ENCODE measurements around the gene NR3C1.

NR3C1 gene

GRCh38 chr5:143302341-143303045 lies 101.0 kb downstream of the NR3C1 start:
- no peak for DNase-seq

DNA sequence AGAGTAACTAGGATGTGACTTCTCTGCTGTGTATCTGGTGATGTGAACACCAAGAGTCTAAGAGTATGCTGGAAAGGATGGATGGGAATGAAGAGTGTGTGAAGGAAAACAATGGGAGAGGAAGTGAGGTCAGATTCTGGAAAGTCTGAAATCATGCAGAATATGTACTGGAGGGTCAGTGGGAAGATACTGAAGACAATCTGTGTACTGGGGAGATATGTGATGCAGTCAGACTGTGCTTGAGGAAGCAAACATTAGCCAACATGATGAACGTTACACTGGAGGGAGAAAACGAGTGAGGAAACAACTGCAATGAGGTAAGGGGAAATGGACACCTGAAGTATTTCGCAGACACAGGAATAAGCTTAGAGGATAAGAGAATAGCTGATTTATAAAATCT lies 105.7 kb downstream of the NR3C1 start:
- no peak for DNase-seq

- no peak for DNase-seq
Observed at GRCh38 chr5:143290125-143290524, 113.4 kb downstream of the NR3C1 start.

DNA sequence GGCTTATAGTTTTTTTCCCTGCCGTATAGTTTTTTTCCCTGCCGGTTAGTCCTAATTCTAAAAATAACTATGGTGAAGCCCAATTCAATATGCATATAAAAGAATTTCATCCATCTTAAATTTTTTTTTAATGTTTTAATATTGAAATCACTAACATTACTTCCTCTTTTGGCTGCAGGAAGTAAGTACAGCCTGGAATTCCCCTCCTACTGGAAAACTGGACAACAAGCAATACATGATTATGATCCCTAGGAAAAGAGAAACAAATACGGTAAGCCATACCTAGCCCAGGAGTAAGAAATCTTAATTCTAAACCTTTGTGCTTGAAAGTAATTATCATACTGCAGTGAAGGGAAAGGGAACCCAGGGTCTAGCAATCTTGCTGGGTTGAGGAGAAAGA lies 119.0 kb downstream of the NR3C1 start:
- no peak for DNase-seq

- no peak for DNase-seq
Observed at GRCh38 chr5:143284002-143284401, 119.5 kb downstream of the NR3C1 start.

DNA sequence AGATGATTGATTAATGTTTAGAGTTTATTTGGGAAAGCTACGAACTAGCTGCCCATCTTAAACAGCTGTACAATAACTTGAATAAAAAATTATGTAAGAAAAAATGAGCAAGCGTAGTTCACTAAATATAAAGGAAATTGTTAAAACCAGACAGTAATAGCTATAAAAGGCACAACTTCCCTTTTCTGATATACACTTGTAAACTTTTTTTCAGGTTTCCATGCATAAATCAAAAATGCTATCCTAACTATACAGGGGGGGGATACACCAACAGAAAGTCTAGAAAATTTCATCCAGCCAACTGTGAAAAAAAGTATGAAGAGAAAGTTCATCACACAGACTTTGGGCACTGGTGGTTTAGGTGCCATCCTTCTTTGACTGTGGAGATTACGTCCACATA lies 122.3 kb downstream of the NR3C1 start:
- no peak for DNase-seq

DNA sequence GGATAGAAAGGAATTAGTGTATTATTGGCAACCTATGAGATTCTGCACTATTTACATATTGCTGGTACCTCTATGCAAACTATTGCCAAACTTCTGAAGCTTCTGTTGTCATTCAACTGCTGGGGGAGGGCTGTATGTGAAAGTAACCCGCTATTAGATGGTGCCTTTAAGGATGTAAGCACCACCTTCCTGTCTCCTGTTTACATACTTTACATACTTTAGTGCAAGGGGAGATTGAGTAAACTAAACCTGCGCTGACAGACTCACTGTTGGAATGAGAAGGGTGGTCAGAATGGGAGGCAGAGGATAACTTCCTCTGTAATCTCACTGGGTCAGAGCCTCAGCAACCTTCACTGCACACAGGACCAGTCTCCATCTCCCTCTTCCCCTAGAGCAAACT lies 123.8 kb downstream of the NR3C1 start:
- no peak for DNase-seq

GRCh38 chr5:143277536-143277935 lies 126.0 kb downstream of the NR3C1 start:
- no peak for DNase-seq

DNA sequence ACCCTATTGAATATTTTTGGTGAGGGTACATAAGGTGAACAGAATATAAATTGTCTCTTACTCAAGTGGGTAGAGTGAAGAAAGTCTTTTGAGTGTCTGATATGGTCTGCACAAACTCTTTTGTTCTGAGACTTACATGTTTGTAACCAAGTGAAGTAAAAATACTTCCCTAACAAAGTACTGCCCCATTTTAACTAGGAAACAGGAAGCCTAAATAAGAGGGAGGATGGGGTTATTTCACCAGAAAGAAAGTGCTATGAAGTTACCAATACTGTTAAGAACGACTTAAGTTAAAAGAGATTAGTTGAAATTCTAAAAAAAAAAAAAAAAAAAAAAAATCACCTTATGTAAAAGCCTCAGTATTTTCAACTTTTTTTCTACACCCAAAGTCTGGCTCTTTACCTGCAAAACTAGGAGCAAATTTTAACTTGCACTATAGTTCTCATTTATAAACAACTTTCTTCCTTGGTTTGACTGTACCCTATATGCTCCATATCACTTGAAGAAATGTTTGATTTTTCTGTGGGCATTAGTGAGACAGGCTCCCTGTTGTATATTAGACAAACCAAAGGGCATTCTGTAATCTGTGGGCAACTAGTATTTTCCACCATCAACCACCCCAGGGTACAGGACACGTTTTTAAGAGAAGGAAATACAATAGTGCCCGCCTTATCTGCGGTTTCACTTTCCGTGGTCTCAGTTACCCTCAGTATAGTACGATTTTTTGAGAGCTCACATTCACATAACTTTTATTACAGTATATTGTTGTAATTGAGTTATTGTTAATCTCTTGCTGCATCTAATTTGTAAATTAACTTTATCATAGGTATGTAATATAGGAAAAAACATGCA lies 127.7 kb downstream of the NR3C1 start:
- no peak for DNase-seq

- DNase-seq: no peak
Observed at GRCh38 chr5:143274952-143275351, 128.5 kb downstream of the NR3C1 start.

DNA sequence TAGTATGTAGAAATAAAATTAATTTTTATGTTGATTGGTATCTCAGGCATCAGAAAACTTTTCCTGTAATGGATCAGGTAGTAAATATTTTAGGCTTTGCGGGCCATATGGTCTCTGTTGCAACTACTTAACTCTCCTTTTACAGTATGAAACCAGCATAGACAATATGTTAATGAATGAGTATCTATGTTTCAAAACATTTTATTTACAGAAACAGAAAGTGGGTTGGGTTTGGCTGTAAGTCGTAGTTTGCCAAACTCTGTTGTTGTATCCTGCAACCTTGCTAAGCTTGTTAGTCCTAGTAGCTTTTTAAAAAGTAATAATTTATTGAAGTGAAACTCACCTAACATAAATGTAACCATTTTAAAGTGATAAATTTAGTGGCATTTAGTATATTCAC lies 132.1 kb downstream of the NR3C1 start:
- no peak for DNase-seq

- no peak for DNase-seq
Observed at GRCh38 chr5:143268388-143268787, 135.1 kb downstream of the NR3C1 start.

- DNase-seq: no peak
Observed at GRCh38 chr5:143267186-143267585, 136.3 kb downstream of the NR3C1 start.

DNA sequence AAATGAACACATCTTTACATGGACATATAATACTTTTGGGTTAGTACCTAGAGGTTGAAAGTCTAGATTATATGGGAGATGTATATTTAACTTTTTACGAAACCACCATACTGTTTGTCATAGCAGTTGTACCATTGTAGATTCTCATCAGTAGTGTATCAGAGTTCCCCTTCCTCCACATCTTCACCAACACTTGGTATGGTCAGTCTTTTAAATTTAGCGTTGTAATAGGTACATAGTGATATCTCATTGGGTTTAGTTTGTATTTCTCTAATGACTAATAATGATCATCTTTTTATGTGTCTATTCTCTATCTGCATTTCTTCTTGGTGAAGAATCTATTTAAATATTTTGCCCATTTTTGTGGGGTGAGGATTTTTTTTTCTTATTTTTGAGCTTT lies 137.5 kb downstream of the NR3C1 start:
- no peak for DNase-seq

GRCh38 chr5:143263272-143263810 lies 140.1 kb downstream of the NR3C1 start:
- no peak for DNase-seq

GRCh38 chr5:143262393-143263174 lies 140.9 kb downstream of the NR3C1 start:
- no peak for DNase-seq

- DNase-seq: no peak
Observed at GRCh38 chr5:143261748-143262392, 141.6 kb downstream of the NR3C1 start.

GRCh38 chr5:143259254-143259605 lies 144.3 kb downstream of the NR3C1 start:
- no peak for DNase-seq

- no peak for DNase-seq
Observed at GRCh38 chr5:143258559-143259253, 144.8 kb downstream of the NR3C1 start.

- DNase-seq: no peak
Observed at GRCh38 chr5:143254819-143255218, 148.7 kb downstream of the NR3C1 start.

DNA sequence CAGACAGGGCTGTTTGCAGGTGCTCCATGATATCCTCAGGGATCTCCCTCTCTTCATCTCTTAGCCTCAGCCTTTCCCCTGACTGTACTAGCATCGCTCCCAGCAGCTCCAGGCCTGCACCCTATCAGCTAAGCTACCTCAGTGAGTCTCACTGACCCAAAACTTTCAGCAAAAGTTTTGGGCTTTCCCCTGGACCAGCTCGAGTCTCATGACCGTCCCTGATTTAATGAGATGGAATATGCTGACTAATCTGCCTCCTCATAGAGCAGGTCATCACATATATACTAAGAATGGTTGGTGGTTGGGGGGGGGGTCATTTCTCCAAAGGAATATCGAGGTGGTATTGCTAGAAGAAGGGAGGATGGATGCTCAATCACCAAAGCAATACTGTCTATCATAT lies 151.5 kb downstream of the NR3C1 start:
- DNase-seq: no peak

DNA sequence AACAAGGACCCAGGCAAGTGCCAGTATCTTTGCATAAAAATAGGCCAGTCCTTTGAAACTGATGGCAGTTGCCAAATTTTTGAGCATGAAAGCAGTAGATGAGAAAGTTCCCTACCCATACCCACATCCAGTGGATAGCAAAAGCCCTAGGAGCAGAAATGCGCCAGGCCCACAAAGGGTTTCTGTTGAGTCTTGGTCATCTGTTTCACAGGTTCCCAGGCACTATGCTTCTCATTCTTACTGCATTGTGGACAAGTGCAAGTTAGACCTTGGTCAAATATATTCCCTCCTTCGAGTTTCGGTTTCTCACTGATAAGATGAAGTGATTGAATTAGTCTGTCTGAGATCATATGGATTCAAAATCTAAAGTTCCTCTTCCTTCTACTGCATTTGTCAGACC lies 152.3 kb downstream of the NR3C1 start:
- DNase-seq: no peak
